Measurements from ENCODE around the gene TUB.

The TUB gene

GRCh38 chr11:8047382-8047781 lies 33.6 kb upstream of the TUB start:
- DNase-seq = no peak

GRCh38 chr11:8049084-8049483 lies 31.9 kb upstream of the TUB start:
- no peak for DNase-seq

DNA sequence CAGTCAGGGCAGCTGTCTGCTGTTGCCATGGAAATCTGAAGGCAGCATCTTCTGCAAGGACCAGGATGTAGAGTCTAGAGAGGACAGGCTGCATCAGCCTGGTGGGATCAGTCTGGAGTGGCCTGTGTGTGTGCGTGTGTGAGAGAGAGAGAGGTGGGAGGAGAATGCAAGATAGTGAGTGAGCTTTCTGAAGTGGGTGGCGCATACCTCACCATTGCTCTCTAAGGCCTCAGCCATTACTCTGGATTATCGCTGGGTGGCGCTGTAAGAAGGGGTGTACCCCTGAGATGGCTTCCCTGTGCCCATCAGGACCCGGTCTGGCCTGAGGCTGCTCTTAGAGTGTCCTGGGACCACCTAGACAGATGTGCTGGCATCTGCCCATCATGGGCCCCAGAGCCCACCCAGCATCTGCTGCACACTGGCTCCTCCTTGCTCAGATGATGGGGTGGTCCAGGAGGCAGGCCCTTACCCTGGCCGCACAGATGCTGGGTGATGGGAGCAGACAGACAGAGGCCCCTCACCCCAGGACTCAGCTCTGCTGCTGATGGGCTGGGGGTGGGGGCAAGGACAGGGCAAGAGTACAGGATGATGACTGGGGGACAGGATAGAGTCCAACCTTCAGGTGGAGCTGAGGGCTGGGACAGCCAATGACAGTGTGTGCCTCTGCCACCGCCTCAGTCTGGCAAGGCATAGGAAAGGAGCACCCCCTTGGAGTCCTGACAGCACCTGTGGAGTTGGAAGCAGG lies 25.7 kb upstream of the TUB start:
- no peak for DNase-seq

DNA sequence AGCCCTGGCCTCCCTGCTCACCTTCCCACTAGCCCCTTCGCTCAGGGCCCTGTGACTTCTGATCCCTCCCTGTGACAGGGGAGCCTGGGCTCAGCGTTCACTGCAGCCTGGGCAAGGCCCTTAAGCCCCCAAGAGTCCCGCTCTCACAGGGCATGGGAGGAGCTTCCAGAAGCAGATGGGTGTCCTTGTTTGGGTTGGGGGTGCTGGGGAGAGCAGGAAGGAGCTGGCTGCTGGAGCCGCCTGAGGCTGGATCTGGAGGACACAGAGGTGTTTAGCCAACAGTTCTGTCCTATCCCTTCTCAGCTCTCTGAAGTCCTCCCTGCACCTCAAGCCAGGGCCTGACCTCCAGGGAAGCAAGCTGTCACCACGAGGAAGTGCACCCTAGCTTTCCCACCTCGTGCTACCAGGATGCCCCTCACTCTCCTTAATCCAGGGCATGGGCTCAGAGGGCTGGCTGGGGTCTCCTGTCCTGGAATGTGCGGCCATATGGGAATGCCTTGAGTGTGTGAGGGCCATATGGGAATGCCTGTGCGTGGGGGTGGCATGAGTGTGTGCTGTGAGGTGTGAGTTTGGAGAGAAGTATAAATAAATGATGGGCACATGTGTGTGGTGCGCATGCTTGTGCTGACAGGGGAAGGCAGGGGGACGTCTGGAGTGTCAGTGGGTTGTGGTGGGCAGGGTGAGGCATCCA lies 25.0 kb upstream of the TUB start:
- DNase-seq = no peak

- no peak for DNase-seq
Measured at GRCh38 chr11:8056810-8057463, 24.1 kb upstream of the TUB start.

DNA sequence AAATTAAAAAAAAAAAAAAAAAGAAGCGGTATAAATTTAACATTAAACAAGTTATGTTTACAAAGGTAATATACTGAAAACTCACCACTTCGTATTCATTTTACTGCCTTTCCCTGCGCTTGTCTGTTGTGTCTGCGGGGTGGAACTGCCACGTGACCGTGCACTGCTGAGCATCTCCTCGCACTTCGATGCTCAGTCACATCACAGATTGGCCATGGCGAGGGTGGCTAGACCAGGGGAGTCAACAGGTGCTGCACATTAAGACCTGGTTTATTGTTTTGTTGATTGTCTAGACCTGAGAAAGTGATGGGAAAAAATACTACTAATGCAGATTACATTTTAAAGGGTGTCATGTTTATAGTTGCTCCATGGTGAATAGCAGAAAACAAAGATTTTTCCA lies 22.8 kb upstream of the TUB start:
- DNase-seq = no peak

GRCh38 chr11:8059030-8059429 lies 22.0 kb upstream of the TUB start:
- no peak for DNase-seq

GRCh38 chr11:8059571-8060011 lies 21.4 kb upstream of the TUB start:
- DNase-seq = no peak

DNA sequence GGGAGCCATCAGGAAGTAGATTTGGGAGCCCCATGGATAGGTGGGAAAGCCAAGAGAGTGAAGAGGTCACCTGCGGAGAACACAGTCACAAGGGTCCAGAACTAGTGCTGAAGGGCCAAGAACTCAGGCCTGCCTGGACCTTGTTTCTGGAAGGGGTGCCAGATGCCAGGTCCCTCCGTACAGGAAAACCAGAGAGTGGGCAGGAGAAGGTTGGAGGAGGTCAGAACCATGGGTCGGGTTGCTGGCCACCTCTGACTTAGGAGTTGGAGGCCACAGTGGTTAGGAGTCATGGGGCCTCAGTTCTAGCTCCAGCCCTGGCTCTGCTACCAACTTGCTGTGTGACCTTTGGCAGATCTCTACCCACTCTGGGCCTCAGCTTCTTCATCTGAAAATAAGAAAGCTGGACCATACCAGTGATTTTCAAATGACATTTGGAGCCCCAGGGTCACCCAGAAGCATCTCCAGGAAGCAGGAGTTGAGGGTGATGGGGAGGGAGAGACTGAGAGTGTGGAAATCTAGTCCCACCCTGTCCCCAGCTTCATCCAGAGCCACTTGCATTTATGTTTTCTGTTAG lies 20.8 kb upstream of the TUB start:
- DNase-seq = no peak

- DNase-seq = no peak
Measured at GRCh38 chr11:8060801-8061554, 20.0 kb upstream of the TUB start.

DNA sequence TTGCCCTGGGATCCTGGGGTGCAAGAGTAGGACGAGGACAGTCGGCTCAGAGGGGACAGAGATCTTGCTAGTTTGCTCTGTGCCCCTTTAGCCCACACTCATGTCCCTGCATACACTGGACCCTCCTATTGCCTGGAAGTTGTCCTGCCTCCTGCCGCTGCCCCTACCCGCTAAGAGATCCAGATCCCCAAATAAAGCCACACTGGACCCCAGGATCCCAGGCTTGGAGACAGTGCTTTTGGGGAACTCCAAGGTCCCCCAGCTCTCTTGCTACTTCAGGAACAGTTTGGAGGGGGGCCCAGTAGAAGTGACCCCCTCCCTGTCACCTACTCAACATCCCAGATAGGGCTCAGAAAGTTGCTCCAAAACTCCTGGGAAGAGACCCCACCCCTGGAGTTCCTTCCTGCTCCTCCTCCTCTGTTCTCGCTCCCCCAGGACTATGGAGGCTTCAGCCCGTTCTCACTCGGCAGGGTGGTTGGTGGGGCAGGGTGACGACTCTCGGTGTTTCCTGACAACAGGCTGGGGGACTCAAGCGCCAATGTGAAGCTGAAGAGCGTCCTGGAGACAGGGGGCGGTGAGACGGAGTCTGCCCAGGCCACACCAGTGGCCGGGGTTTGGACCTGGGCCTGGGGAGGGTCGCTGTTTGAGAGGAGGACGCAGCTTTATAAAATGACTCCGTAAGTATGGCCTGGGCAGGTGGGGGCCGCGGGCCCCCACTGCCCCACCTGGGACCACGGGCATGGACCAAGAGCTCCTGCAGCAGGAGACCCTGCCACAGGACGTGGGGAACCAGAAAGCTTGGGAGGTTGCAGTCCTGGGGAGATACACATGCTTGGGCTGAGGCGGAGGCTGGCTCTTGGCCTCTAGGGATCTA lies 19.2 kb upstream of the TUB start:
- DNase-seq = no peak

GRCh38 chr11:8062781-8063257 lies 18.2 kb upstream of the TUB start:
- DNase-seq = no peak

- no peak for DNase-seq
Measured at GRCh38 chr11:8063324-8063723, 17.7 kb upstream of the TUB start.

GRCh38 chr11:8065031-8065430 lies 16.0 kb upstream of the TUB start:
- DNase-seq = no peak

DNA sequence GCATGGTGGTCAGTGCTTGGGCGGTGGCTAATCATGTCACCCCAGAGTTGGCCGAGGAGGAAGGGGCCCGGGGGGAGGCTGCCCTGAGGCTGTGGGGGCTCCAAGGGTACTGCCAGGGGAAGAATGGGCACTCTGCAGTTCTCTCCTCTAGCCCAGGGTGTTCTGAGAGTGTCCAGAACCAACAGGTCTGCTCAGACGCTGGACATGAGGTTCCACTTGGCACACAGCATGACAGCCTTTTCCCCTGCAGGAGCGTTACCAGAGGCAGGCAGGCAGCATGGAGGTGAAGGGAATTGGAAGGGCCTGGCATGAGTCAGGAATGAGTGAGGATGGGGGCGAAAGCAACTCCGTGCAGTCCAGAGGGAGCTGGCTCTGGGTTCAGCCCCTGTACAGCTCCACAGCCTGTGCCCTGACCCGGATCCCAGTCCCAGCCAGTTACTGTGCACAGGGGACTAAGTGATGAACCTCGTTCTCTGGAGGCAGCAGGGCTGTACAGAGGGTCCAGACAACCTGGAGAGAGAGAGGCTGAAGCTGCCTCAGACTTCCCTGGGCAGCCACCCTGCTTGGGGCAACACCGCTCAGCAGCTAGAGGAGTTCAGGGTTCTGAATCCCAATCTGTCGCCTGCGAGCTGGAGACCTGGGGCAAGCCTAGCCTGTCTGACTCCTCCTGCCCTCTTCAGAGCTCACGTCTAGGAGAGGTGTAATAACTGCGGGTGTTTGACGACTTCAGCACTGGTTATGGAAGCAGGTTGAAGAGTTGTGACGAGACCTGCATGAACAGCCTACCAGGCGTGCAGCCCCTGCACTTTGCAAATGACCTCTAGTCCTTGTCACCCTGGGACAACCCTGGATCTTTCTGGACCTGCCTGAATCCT lies 14.7 kb upstream of the TUB start:
- DNase-seq = no peak

GRCh38 chr11:8066911-8067455 lies 14.0 kb upstream of the TUB start:
- no peak for DNase-seq

- no peak for DNase-seq
Measured at GRCh38 chr11:8067567-8067928, 13.5 kb upstream of the TUB start.

DNA sequence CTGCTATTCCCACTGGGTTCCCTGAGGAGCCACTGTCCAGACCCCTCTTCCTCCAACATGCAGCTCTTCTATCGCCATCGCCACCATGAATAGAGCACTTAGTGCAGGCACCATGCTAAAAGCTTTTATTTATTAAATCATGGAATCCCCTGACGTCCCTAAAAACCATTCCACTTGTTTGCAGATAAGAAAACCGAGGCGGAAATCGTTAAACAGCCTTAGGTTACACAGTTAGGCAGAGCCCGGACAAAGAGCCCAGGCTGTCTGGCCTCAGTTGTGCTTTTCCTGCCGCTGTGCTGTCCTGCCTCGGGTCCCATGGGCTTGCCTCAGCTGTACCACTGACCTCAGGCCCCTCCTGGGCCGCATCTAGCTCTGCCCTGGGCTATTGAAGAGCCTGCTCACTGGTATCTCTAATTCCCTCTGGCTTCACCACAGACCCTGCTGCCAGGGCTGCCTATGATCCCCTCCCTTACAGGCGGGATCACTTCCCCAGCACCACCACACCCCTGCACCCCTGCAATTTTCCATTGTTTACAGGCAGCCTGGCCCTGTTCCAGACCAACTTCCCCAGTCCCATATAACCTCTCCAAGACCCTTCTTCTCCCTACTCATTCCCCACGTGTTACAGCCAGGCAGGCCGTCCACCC lies 13.0 kb upstream of the TUB start:
- no peak for DNase-seq

DNA sequence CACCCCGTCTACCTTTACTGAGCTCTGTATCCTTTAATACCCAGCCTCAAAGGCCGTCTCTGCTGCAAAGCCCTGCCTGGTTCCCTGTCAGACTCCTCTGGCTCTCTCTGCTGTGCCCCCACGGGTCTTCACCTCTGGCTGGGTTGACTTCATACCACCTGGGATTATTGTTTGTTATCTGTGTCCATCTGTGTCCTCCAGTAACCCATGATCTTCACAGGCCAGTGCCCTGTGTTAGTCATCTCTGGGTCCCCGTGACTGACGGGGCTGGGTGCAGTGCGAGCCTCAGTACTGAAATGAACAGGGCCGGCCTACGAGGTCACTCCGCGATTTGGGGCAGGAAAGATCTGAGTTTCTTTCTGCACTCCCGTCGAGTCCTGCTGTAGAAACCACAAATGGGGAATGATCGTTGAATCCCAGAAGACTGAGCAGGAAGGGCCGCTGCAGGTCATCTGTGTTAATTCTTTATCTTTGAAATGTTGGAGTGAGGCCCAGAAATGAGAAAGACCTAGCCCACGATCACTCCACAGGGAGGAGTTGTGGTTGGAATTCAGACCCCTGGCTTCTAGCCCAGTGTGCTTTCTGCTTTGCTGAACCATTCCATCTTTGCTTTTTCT lies 12.3 kb upstream of the TUB start:
- no peak for DNase-seq

Measured in effector CD4-positive, alpha-beta T cell (primary cell).